Measurements from ENCODE around the gene GNL2.

DNA sequence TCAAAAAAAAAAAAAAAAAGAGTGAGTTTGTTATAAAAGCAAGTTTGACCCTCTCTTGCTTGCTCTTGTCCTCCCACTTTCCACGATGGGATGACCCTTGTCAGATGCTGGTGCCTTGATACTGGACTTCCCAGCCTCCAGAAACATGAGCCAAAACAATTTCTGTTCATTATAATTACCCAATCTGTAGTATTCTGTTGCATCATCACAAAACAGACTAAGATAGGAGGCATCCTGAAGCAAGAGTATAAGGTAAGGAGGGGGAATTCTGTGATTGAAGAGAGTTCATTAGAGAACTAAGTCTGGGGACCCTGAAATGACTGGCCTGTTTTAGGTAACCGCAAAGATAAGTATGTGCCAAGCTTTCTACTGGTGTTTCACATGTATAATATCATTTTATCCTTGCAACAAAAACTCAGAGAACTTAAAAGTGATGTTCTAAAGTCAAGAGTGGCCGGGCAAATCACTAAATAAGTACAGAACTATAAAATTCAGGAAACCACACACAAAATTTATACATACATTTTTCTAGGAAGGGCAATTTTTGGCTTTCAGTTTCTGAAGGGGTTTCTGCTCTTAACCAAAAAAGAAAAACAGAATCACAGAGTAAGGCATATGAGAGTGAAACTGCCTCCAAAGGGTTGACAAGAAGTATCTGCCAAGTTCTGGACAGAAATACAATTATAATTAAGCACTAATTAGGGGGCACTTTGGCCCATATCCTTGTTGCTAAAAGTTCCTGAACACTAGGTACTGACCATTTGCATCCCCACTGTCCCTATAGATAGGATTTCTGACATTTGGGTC lies 25.0 kb downstream of the GNL2 start:
- TF ChIP-seq, protein P1, sequence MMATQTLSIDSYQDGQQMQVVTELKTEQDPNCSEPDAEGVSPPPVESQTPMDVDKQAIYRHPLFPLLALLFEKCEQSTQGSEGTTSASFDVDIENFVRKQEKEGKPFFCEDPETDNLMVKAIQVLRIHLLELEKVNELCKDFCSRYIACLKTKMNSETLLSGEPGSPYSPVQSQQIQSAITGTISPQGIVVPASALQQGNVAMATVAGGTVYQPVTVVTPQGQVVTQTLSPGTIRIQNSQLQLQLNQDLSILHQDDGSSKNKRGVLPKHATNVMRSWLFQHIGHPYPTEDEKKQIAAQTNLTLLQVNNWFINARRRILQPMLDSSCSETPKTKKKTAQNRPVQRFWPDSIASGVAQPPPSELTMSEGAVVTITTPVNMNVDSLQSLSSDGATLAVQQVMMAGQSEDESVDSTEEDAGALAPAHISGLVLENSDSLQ (IDR thresholded peaks at IDR 0.05): no peak
- TF ChIP-seq, protein P2, sequence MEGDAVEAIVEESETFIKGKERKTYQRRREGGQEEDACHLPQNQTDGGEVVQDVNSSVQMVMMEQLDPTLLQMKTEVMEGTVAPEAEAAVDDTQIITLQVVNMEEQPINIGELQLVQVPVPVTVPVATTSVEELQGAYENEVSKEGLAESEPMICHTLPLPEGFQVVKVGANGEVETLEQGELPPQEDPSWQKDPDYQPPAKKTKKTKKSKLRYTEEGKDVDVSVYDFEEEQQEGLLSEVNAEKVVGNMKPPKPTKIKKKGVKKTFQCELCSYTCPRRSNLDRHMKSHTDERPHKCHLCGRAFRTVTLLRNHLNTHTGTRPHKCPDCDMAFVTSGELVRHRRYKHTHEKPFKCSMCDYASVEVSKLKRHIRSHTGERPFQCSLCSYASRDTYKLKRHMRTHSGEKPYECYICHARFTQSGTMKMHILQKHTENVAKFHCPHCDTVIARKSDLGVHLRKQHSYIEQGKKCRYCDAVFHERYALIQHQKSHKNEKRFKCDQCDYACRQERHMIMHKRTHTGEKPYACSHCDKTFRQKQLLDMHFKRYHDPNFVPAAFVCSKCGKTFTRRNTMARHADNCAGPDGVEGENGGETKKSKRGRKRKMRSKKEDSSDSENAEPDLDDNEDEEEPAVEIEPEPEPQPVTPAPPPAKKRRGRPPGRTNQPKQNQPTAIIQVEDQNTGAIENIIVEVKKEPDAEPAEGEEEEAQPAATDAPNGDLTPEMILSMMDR (IDR thresholded peaks at IDR 0.05 in 2 of 3, conservative IDR thresholded peaks at IDR 0.05 in 1 of 3; ENCODE audit: control insufficient read depth in 2 of 3, extremely low read depth in 1 of 3, insufficient read depth in 1 of 3, low read depth in 3 of 3, low read length in 3 of 3): no peak
- TF ChIP-seq, protein P3, sequence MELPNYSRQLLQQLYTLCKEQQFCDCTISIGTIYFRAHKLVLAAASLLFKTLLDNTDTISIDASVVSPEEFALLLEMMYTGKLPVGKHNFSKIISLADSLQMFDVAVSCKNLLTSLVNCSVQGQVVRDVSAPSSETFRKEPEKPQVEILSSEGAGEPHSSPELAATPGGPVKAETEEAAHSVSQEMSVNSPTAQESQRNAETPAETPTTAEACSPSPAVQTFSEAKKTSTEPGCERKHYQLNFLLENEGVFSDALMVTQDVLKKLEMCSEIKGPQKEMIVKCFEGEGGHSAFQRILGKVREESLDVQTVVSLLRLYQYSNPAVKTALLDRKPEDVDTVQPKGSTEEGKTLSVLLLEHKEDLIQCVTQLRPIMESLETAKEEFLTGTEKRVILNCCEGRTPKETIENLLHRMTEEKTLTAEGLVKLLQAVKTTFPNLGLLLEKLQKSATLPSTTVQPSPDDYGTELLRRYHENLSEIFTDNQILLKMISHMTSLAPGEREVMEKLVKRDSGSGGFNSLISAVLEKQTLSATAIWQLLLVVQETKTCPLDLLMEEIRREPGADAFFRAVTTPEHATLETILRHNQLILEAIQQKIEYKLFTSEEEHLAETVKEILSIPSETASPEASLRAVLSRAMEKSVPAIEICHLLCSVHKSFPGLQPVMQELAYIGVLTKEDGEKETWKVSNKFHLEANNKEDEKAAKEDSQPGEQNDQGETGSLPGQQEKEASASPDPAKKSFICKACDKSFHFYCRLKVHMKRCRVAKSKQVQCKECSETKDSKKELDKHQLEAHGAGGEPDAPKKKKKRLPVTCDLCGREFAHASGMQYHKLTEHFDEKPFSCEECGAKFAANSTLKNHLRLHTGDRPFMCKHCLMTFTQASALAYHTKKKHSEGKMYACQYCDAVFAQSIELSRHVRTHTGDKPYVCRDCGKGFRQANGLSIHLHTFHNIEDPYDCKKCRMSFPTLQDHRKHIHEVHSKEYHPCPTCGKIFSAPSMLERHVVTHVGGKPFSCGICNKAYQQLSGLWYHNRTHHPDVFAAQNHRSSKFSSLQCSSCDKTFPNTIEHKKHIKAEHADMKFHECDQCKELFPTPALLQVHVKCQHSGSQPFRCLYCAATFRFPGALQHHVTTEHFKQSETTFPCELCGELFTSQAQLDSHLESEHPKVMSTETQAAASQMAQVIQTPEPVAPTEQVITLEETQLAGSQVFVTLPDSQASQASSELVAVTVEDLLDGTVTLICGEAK (IDR thresholded peaks at IDR 0.05; ENCODE audit: borderline replicate concordance): no peak
- TF ChIP-seq RCOR1 (conservative IDR thresholded peaks at IDR 0.05; ENCODE audit: low read depth, low read length) (no peak), SMAD1 (IDR thresholded peaks at IDR 0.05; ENCODE audit: low read depth, partially characterized antibody) (no peak), CEBPB (IDR thresholded peaks at IDR 0.05; ENCODE audit: borderline replicate concordance in 1 of 2, low read depth in 2 of 2, low read length in 2 of 2) (no peak), BHLHE40 (IDR thresholded peaks at IDR 0.05; ENCODE audit: borderline replicate concordance in 1 of 2, low read depth in 2 of 2, low read length in 1 of 2) (no peak), MXI1 (IDR thresholded peaks at IDR 0.05; ENCODE audit: low read depth, low read length) (no peak), ASH2L (IDR thresholded peaks at IDR 0.05; ENCODE audit: borderline replicate concordance, low read depth) (no peak), RFX5 (IDR thresholded peaks at IDR 0.05; ENCODE audit: low read depth, low read length) (no peak), RAD21 (IDR thresholded peaks at IDR 0.05; ENCODE audit: insufficient read depth, low read depth, low read length) (no peak)
- TF ChIP-seq, protein P4, sequence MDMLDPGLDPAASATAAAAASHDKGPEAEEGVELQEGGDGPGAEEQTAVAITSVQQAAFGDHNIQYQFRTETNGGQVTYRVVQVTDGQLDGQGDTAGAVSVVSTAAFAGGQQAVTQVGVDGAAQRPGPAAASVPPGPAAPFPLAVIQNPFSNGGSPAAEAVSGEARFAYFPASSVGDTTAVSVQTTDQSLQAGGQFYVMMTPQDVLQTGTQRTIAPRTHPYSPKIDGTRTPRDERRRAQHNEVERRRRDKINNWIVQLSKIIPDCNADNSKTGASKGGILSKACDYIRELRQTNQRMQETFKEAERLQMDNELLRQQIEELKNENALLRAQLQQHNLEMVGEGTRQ (IDR thresholded peaks at IDR 0.05; ENCODE audit: borderline replicate concordance, low read depth, low read length): no peak
- TF ChIP-seq, protein P5, sequence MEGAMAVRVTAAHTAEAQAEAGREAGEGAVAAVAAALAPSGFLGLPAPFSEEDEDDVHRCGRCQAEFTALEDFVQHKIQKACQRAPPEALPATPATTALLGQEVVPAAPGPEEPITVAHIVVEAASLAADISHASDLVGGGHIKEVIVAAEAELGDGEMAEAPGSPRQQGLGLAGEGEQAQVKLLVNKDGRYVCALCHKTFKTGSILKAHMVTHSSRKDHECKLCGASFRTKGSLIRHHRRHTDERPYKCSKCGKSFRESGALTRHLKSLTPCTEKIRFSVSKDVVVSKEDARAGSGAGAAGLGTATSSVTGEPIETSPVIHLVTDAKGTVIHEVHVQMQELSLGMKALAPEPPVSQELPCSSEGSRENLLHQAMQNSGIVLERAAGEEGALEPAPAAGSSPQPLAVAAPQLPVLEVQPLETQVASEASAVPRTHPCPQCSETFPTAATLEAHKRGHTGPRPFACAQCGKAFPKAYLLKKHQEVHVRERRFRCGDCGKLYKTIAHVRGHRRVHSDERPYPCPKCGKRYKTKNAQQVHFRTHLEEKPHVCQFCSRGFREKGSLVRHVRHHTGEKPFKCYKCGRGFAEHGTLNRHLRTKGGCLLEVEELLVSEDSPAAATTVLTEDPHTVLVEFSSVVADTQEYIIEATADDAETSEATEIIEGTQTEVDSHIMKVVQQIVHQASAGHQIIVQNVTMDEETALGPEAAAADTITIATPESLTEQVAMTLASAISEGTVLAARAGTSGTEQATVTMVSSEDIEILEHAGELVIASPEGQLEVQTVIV (IDR thresholded peaks at IDR 0.05; ENCODE audit: borderline replicate concordance, partially characterized antibody): no peak
